HepG2 (cell line): ENCODE measurements around the gene NEURL3. TPM values are rescaled to one million over a fixed set of nuclear protein-coding genes. Genes with fewer than 3 reads are reported as not detected.

Experiments
- KIAA2018 ChIP-seq: sonication (generic); formaldehyde crosslinking; IDR thresholded peaks from 2 replicates; pipeline ENCODE4 v1.5.0; 2020; ENCODE audit warnings: mild to moderate bottlenecking, missing genetic modification reagents, borderline replicate concordance
- TAF15 ChIP-seq: fragments of 200-400 bp; formaldehyde crosslinking; IDR thresholded peaks from one replicate; pipeline ENCODE4 v1.6.1; 2018; ENCODE audit warnings: mild to moderate bottlenecking, low read depth, low read length; ENCODE audit not compliant: poor library complexity, severe bottlenecking
- ZFP62 ChIP-seq: sonication (generic); formaldehyde crosslinking; IDR thresholded peaks from 2 replicates; pipeline ENCODE4 v1.4.0; 2020; ENCODE audit warnings: missing genetic modification reagents
- ZNF10 ChIP-seq: sonication (generic); formaldehyde crosslinking; IDR thresholded peaks from 2 replicates; pipeline ENCODE4 v1.4.0; 2020; ENCODE audit warnings: mild to moderate bottlenecking, low read depth, missing genetic modification reagents, borderline replicate concordance
- ZNF337 ChIP-seq: sonication (generic); formaldehyde crosslinking; IDR thresholded peaks from 2 replicates; pipeline ENCODE4 v1.5.1; 2020; ENCODE audit warnings: missing genetic modification reagents, low read depth, mild to moderate bottlenecking, borderline replicate concordance
- ZNF513 ChIP-seq: sonication (generic); formaldehyde crosslinking; conservative IDR thresholded peaks from 2 replicates; pipeline ENCODE4 v1.5.0; 2020; ENCODE audit warnings: missing genetic modification reagents
- polyA plus RNA-seq, 8 experiments: library from polyadenylated mRNA; depleted of rRNA in 3 of 8; stranded (reverse) in 7 of 8; unstranded in 1 of 8; fragments of >200 nt; fragmentation: Illumina TruSeq in 4 of 8; extraction: Trizol in 4 of 8; gene quantifications; 2 replicates each; pipeline versions ENCODE4 v1.2.1 to v1.2.3, GENCODE V29; 2011 to 2016; ENCODE audit warnings: low read depth in 4 of 8, missing spikeins in 1 of 8, mixed read lengths in 1 of 8; ENCODE audit not compliant: insufficient read depth in 1 of 8
- total RNA-seq, 5 experiments: library from RNA; depleted of rRNA; stranded (reverse); fragments of >200 nt; fragmentation: Illumina TruSeq; extraction: Trizol; gene quantifications; 2 replicates each; pipeline ENCODE4 v1.2.3, GENCODE V29; 2016; ENCODE audit warnings: low read depth in 1 of 5
- TF ChIP-seq, protein P1 (sequence below): sonication (generic); formaldehyde crosslinking; IDR thresholded peaks from 2 replicates; pipeline ENCODE4 v1.4.0; 2020; ENCODE audit warnings: missing genetic modification reagents
- TF ChIP-seq, protein P2 (sequence below): IDR thresholded peaks from 2 replicates; pipeline ENCODE4 v1.6.1; 2016
- TF ChIP-seq, protein P3 (sequence below): IDR thresholded peaks from 2 replicates; pipeline ENCODE4 v1.6.1; 2012; ENCODE audit warnings: low read length, improper control_type of control experiment

The NEURL3 gene
- total and polyA plus RNA-seq, 2 of the 13 experiments (the other 11 are each of a cell fraction or from before 2014, with no cell fraction given): 0.16 to 1.2 TPM

DNA sequence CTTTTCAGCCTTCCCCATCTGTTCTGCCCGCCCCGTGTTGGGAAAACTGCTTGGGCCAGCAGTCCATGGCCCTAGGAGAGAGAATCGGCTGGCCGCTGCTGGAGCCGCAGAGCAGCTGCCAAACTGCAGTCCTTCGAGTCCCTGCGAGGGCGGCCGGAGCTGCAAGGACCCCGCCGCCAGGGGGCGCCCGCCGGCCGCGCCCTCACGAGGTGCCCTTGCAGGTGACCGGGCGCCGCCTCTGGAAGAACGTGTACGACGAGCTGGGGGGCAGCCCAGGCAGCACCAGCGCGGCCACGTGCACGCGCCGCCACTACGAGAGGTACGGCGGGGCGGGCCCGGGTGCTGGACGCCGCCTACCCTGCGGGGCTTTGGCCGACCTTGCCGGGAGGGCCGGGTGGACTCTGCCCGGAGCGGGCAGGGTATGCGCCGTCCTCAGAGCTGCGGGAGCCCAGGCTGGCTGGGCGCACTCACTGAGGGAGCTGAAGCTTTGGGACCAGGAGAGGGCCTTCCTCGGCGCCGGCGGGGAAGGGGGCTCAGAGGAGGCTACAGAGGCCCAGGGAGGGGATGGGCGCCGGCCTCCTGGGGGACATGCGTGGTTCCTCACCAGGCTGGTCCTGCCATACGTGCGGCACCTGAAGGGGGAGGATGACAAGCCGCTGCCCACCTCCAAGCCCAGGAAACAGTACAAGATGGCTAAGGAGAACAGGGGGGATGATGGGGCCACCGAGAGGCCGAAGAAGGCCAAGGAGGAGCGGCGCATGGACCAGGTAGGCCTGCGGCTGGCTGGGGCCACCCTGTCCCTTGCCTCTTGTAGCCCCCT is 45.0 kb upstream of the NEURL3 start (continued):
- peak; percentile 94; the same call in 1 of the 2 replicates for TF ChIP-seq KIAA2018 (CRISPR knock-in tag)
- TF ChIP-seq TAF15: no peak
- TF ChIP-seq ZNF10 (CRISPR knock-in tag): no peak
- peak; percentile 95; the same call in 1 of the 2 replicates for TF ChIP-seq ZNF337 (CRISPR knock-in tag)
- TF ChIP-seq, protein P1, sequence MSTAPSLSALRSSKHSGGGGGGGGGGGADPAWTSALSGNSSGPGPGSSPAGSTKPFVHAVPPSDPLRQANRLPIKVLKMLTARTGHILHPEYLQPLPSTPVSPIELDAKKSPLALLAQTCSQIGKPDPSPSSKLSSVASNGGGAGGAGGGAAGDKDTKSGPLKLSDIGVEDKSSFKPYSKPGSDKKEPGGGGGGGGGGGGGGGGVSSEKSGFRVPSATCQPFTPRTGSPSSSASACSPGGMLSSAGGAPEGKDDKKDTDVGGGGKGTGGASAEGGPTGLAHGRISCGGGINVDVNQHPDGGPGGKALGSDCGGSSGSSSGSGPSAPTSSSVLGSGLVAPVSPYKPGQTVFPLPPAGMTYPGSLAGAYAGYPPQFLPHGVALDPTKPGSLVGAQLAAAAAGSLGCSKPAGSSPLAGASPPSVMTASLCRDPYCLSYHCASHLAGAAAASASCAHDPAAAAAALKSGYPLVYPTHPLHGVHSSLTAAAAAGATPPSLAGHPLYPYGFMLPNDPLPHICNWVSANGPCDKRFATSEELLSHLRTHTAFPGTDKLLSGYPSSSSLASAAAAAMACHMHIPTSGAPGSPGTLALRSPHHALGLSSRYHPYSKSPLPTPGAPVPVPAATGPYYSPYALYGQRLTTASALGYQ: peak; percentile 83; the same call in 1 of the 2 replicates
- TF ChIP-seq ZNF513 (CRISPR knock-in tag): no peak
- TF ChIP-seq, protein P2, sequence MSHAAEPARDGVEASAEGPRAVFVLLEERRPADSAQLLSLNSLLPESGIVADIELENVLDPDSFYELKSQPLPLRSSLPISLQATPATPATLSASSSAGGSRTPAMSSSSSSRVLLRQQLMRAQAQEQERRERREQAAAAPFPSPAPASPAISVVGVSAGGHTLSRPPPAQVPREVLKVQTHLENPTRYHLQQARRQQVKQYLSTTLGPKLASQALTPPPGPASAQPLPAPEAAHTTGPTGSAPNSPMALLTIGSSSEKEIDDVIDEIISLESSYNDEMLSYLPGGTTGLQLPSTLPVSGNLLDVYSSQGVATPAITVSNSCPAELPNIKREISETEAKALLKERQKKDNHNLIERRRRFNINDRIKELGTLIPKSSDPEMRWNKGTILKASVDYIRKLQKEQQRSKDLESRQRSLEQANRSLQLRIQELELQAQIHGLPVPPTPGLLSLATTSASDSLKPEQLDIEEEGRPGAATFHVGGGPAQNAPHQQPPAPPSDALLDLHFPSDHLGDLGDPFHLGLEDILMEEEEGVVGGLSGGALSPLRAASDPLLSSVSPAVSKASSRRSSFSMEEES (CRISPR knock-in tag): peak; percentile 90
- no peak for TF ChIP-seq ZFP62 (CRISPR knock-in tag)
- TF ChIP-seq, protein P3, sequence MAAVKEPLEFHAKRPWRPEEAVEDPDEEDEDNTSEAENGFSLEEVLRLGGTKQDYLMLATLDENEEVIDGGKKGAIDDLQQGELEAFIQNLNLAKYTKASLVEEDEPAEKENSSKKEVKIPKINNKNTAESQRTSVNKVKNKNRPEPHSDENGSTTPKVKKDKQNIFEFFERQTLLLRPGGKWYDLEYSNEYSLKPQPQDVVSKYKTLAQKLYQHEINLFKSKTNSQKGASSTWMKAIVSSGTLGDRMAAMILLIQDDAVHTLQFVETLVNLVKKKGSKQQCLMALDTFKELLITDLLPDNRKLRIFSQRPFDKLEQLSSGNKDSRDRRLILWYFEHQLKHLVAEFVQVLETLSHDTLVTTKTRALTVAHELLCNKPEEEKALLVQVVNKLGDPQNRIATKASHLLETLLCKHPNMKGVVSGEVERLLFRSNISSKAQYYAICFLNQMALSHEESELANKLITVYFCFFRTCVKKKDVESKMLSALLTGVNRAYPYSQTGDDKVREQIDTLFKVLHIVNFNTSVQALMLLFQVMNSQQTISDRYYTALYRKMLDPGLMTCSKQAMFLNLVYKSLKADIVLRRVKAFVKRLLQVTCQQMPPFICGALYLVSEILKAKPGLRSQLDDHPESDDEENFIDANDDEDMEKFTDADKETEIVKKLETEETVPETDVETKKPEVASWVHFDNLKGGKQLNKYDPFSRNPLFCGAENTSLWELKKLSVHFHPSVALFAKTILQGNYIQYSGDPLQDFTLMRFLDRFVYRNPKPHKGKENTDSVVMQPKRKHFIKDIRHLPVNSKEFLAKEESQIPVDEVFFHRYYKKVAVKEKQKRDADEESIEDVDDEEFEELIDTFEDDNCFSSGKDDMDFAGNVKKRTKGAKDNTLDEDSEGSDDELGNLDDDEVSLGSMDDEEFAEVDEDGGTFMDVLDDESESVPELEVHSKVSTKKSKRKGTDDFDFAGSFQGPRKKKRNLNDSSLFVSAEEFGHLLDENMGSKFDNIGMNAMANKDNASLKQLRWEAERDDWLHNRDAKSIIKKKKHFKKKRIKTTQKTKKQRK: no peak
